ENCODE data around the gene UTP4. TPM values are rescaled to one million over a fixed set of nuclear protein-coding genes. Genes with fewer than 3 reads are reported as not detected.
A peak's percentile ranks its signal among the peaks of the same experiment; 100 is the strongest.

UTP4 gene
- total and polyA plus RNA-seq, 2 donors (not counting 3 experiments of a cell fraction or from before 2014, with no cell fraction given) = 56.1 to 59.5 TPM

- Histone ChIP-seq H3K9me3 (replicated peaks; ENCODE audit: control insufficient read depth, insufficient read depth, low read length) (no peaks in the 10 kb centered on the region), H3K27ac (ENCODE audit: insufficient read depth, low read depth, low read length) (no peak overlapping the region), H2AFZ (ENCODE audit: low read depth, low read length) (no peak overlapping the region), H3K36me3 (ENCODE audit: control insufficient read depth in 2 of 2, extremely low read depth in 1 of 2, insufficient read depth in 2 of 2, low read length in 2 of 2) (no peaks in the 10 kb centered on the region), H3K4me2 (ENCODE audit: insufficient read depth, low read length) (no peak overlapping the region), H3K27me3 (ENCODE audit: control insufficient read depth in 2 of 2, insufficient read depth in 2 of 2, low read length in 2 of 2) (no peaks in the 10 kb centered on the region), H3K4me1 (ENCODE audit: control insufficient read depth, extremely low read depth, insufficient read depth, low read length) (peaks cover 4% of the 10 kb centered on the region), H4K20me1 (replicated peaks; ENCODE audit: control insufficient read depth, extremely low read depth, insufficient read depth, low read length) (no peaks in the 10 kb centered on the region), H3K79me2 (ENCODE audit: control insufficient read depth, insufficient read depth, low read length) (peaks cover 89% of the 10 kb centered on the region), H3K9ac (replicated peaks; ENCODE audit: extremely low read depth, insufficient read depth, low read length) (no peak overlapping the region), H3K4me3 (replicated peaks in 1 of 3; ENCODE audit: insufficient read depth in 1 of 3, low read depth in 1 of 3, low read length in 3 of 3) (no peak overlapping the region), H3K9me1 (replicated peaks; ENCODE audit: control insufficient read depth, extremely low read depth, insufficient read depth, low read length) (no peaks in the 10 kb centered on the region)
- intact Hi-C loops (cut with micrococcal nuclease) = no loop called here
- ChIA-PET POLR2A (no interaction called here), CTCF (interaction anchor here (1.5 kb wide), 1 partner anchor 17 kb away, joined by 4 read pairs; no protein-coding TSS in a partner anchor)
- no TSS peak for BruUV-seq (replicated peaks)
- TF ChIP-seq GATA2 (IDR thresholded peaks at IDR 0.05; ENCODE audit: insufficient read depth, insufficient read length, low read depth, low read length) = no peak
- TF ChIP-seq EZH2 (IDR thresholded peaks at IDR 0.05; ENCODE audit: borderline replicate concordance, low read depth, low read length, severe bottlenecking) = no peak
- TF ChIP-seq MAX (IDR thresholded peaks at IDR 0.05; ENCODE audit: insufficient read depth, insufficient read length) = no peak
- TF ChIP-seq POLR2AphosphoS5 (IDR thresholded peaks at IDR 0.05; ENCODE audit: insufficient read depth, low read depth, low read length) = no peak
- no peak for TF ChIP-seq JUN (IDR thresholded peaks at IDR 0.05; ENCODE audit: borderline replicate concordance, insufficient read depth, insufficient read length, low read depth)
- TF ChIP-seq FOS (IDR thresholded peaks at IDR 0.05; ENCODE audit: borderline replicate concordance, insufficient read depth, low read length) = no peak
- dilution Hi-C loops (cut with MboI; ENCODE audit: extremely low pct_ligation_motif_present, low sequenced_read_pairs) = no loop called here
- peak; percentile 4 for FAIRE-seq
- DNase-seq (ENCODE audit: low read depth, low spot score) = peak; percentile 37
These were observed 69.3 kb downstream of the UTP4 start for GRCh38 chr16:69201787-69202186.

GRCh38 chr16:69204172-69204571 is 71.7 kb downstream of the UTP4 start:
- FAIRE-seq (no peak), DNase-seq (ENCODE audit: low read depth, low spot score) (no peak)
- ChIA-PET CTCF (interaction anchor here (0.6 kb wide), 1 partner anchor 36 kb away, joined by 3 read pairs; no protein-coding TSS in a partner anchor), POLR2A (no interaction called here)
- H3K9me1 ChIP-seq (replicated peaks; ENCODE audit: control insufficient read depth, extremely low read depth, insufficient read depth, low read length) = no peaks in the 10 kb centered on the region
- H3K36me3 ChIP-seq (ENCODE audit: control insufficient read depth in 2 of 2, extremely low read depth in 1 of 2, insufficient read depth in 2 of 2, low read length in 2 of 2) = no peaks in the 10 kb centered on the region
- H3K27ac ChIP-seq (ENCODE audit: insufficient read depth, low read depth, low read length) = no peak overlapping the region
- H3K79me2 ChIP-seq (ENCODE audit: control insufficient read depth, insufficient read depth, low read length) = peaks cover 84% of the 10 kb centered on the region
- no peaks in the 10 kb centered on the region for H3K9me3 ChIP-seq (replicated peaks; ENCODE audit: control insufficient read depth, insufficient read depth, low read length)
- H3K4me1 ChIP-seq (ENCODE audit: control insufficient read depth, extremely low read depth, insufficient read depth, low read length) = no peaks in the 10 kb centered on the region
- no peak overlapping the region for H2AFZ ChIP-seq (ENCODE audit: low read depth, low read length)
- H3K27me3 ChIP-seq (ENCODE audit: control insufficient read depth in 2 of 2, insufficient read depth in 2 of 2, low read length in 2 of 2) = no peaks in the 10 kb centered on the region
- H3K4me3 ChIP-seq (replicated peaks in 1 of 3; ENCODE audit: insufficient read depth in 1 of 3, low read depth in 1 of 3, low read length in 3 of 3) = no peak overlapping the region
- TF ChIP-seq FOS (IDR thresholded peaks at IDR 0.05; ENCODE audit: borderline replicate concordance, insufficient read depth, low read length) (no peak), MYC (IDR thresholded peaks at IDR 0.05; ENCODE audit: low read depth, low read length) (no peak), POLR2AphosphoS5 (IDR thresholded peaks at IDR 0.05; ENCODE audit: insufficient read depth, low read depth, low read length) (no peak), EZH2 (IDR thresholded peaks at IDR 0.05; ENCODE audit: borderline replicate concordance, low read depth, low read length, severe bottlenecking) (no peak), POLR2A (IDR thresholded peaks at IDR 0.05; ENCODE audit: low read depth, low read length) (no peak), MAX (IDR thresholded peaks at IDR 0.05; ENCODE audit: insufficient read depth, insufficient read length) (no peak), GATA2 (IDR thresholded peaks at IDR 0.05; ENCODE audit: insufficient read depth, insufficient read length, low read depth, low read length) (no peak), JUN (IDR thresholded peaks at IDR 0.05; ENCODE audit: borderline replicate concordance, insufficient read depth, insufficient read length, low read depth) (no peak), CTCF (IDR thresholded peaks at IDR 0.05; ENCODE audit: extremely low read depth in 1 of 2, insufficient read depth in 1 of 2, low read depth in 1 of 2, low read length in 2 of 2) (no peak)
- BruUV-seq (replicated peaks) = no TSS peak
- intact Hi-C loops (cut with micrococcal nuclease) = no loop called here
- dilution Hi-C loops (cut with MboI; ENCODE audit: extremely low pct_ligation_motif_present, low sequenced_read_pairs) = no loop called here
- H3K4me2 ChIP-seq (ENCODE audit: insufficient read depth, low read length) = no peak overlapping the region
- no peaks in the 10 kb centered on the region for H4K20me1 ChIP-seq (replicated peaks; ENCODE audit: control insufficient read depth, extremely low read depth, insufficient read depth, low read length)
- H3K9ac ChIP-seq (replicated peaks; ENCODE audit: extremely low read depth, insufficient read depth, low read length) = no peak overlapping the region

All from endothelial cell of umbilical vein (primary cell).